ENCODE results near the gene C2CD4D. TPM values are rescaled to one million over a fixed set of nuclear protein-coding genes. Genes with fewer than 3 reads are reported as not detected.

C2CD4D gene
- total RNA-seq, 1 experiment from 2014 or later: 0.58 TPM

DNA sequence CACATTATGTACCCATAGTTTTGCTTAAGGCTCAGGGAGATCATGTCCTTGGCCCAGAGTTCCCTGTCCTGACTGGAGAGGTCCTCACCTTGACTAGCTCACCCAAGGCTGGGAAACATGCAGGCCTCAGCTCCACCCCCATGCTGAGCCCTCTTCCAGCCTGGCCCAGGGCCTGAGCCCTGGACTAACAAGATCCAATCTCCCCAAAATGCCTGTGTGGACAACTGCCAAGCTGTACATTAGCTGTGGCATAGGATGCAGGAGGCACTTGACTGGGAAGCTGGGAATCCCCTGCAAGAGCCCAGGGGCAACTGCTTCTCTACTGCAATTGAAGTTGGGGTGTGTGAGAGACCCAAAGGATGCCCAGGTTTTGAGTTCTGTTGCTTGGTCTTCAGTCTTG, 36.5 kb downstream of the C2CD4D start:
- CTCF ChIA-PET: no interaction called here
- BruUV-seq (replicated peaks): no TSS peak
- intact Hi-C loops (cut with micrococcal nuclease): no loop called here

DNA sequence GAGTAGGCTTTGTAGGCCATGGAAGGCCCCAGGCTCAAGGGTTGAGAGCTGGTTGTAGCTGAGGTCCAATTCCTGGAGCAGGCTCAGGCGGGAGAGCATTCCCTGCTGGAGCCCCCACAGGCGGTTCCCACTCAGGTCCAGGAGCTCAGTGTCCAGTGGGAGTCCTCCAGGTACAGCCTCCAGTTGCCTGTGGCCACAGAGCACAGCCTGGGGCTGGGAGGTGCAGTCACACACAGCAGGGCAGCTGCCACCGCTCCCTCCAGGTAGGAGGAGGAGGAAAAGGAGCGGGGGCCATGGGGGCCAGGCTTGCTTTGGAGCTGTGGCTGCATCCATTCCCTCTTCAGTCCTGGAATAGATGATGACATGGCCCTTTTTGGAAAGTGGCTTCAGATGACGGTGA, 37.2 kb downstream of the C2CD4D start:
- H3F3A ChIP-seq (ENCODE audit: low read length, unreplicated experiment): no peaks in the 10 kb centered on the region
- H3K4me2 ChIP-seq (ENCODE audit: low read length): no peak overlapping the region
- H3K9me2 ChIP-seq (replicated peaks; ENCODE audit: low read length): no peaks in the 10 kb centered on the region
- H3K4me1 ChIP-seq (ENCODE audit: insufficient read depth, low read length): no peaks in the 10 kb centered on the region
- no peak for ATAC-seq
- H3K36me3 ChIP-seq (ENCODE audit: low read depth, low read length): no peaks in the 10 kb centered on the region
- no peak for DNase-seq
- H3K9ac ChIP-seq (ENCODE audit: low read length): no peak overlapping the region
- intact Hi-C loops (cut with micrococcal nuclease): no loop called here
- no TSS peak for BruUV-seq (replicated peaks)
- H3K4me3 ChIP-seq (ENCODE audit: low read length): no peak overlapping the region
- no peak overlapping the region for H3K27ac ChIP-seq (ENCODE audit: low read length)
- ChIA-PET CTCF (no interaction called here), POLR2A (ENCODE audit: unreplicated experiment) (no interaction called here)
- H3K27me3 ChIP-seq (ENCODE audit: low read length): peaks cover 19% of the 10 kb centered on the region
- no peak overlapping the region for H2AFZ ChIP-seq (ENCODE audit: low read length)
- H4K20me1 ChIP-seq (ENCODE audit: low read length): no peaks in the 10 kb centered on the region
- H3K79me2 ChIP-seq (ENCODE audit: low read length): no peaks in the 10 kb centered on the region
- H3K9me3 ChIP-seq (ENCODE audit: low read length): no peaks in the 10 kb centered on the region
- TF ChIP-seq EZH2 (IDR thresholded peaks at IDR 0.05; ENCODE audit: low read length, unreplicated experiment): no peak
- no peak for TF ChIP-seq EZH2phosphoT487 (IDR thresholded peaks at IDR 0.05; ENCODE audit: borderline replicate concordance, low read length)
- TF ChIP-seq, protein P1, sequence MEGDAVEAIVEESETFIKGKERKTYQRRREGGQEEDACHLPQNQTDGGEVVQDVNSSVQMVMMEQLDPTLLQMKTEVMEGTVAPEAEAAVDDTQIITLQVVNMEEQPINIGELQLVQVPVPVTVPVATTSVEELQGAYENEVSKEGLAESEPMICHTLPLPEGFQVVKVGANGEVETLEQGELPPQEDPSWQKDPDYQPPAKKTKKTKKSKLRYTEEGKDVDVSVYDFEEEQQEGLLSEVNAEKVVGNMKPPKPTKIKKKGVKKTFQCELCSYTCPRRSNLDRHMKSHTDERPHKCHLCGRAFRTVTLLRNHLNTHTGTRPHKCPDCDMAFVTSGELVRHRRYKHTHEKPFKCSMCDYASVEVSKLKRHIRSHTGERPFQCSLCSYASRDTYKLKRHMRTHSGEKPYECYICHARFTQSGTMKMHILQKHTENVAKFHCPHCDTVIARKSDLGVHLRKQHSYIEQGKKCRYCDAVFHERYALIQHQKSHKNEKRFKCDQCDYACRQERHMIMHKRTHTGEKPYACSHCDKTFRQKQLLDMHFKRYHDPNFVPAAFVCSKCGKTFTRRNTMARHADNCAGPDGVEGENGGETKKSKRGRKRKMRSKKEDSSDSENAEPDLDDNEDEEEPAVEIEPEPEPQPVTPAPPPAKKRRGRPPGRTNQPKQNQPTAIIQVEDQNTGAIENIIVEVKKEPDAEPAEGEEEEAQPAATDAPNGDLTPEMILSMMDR (conservative IDR thresholded peaks at IDR 0.05; ENCODE audit: low read depth, low read length): no peak

More for the DNA sequence above, 36.5 kb downstream of the C2CD4D start:
- POLR2A ChIA-PET (ENCODE audit: unreplicated experiment): no interaction called here
- Histone ChIP-seq H3K27me3 (ENCODE audit: low read length) (peaks cover 19% of the 10 kb centered on the region), H3K27ac (ENCODE audit: low read length) (no peak overlapping the region), H3K36me3 (ENCODE audit: low read depth, low read length) (no peaks in the 10 kb centered on the region), H3K4me2 (ENCODE audit: low read length) (no peak overlapping the region), H4K20me1 (ENCODE audit: low read length) (no peaks in the 10 kb centered on the region), H3K4me1 (ENCODE audit: insufficient read depth, low read length) (no peaks in the 10 kb centered on the region), H3K9me2 (replicated peaks; ENCODE audit: low read length) (no peaks in the 10 kb centered on the region), H3K4me3 (ENCODE audit: low read length) (no peak overlapping the region), H3F3A (ENCODE audit: low read length, unreplicated experiment) (no peaks in the 10 kb centered on the region), H3K9me3 (ENCODE audit: low read length) (no peaks in the 10 kb centered on the region), H3K79me2 (ENCODE audit: low read length) (no peaks in the 10 kb centered on the region), H3K9ac (ENCODE audit: low read length) (no peak overlapping the region), H2AFZ (ENCODE audit: low read length) (no peak overlapping the region)
- no peak for TF ChIP-seq EZH2 (IDR thresholded peaks at IDR 0.05; ENCODE audit: low read length, unreplicated experiment)
- TF ChIP-seq, protein P1 (conservative IDR thresholded peaks at IDR 0.05; ENCODE audit: low read depth, low read length): no peak
- no peak for TF ChIP-seq EZH2phosphoT487 (IDR thresholded peaks at IDR 0.05; ENCODE audit: borderline replicate concordance, low read length)
- no peak for ATAC-seq
- DNase-seq: no peak

DNA sequence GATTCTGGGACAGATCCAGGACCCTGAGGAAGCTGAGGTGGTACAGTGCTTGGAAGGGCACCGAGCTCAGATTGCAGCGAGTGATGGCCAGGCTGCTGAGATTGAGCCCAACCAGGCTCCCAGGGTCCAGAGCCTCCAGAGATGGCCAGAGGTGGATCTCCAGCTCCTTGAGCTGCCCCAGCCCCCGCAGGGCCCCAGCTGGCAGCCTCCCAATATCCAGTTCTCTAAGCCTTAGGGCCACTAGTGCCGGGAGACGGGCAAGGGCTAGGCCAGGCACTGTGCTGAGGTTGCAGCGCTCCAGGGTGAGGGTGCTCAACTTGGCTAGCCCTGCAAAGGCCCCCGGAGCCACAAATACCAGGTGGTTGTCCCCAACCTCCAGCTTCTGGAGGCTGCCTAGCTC, 37.8 kb downstream of the C2CD4D start:
- BruUV-seq (replicated peaks): no TSS peak
- intact Hi-C loops (cut with micrococcal nuclease): no loop called here
- POLR2A ChIA-PET (ENCODE audit: unreplicated experiment): no interaction called here

More for the DNA sequence above, 37.8 kb downstream of the C2CD4D start:
- Histone ChIP-seq H3K79me2 (ENCODE audit: low read length) (no peaks in the 10 kb centered on the region), H3K4me3 (ENCODE audit: low read length) (no peak overlapping the region), H3K27me3 (ENCODE audit: low read length) (peaks cover 19% of the 10 kb centered on the region), H3K9me2 (replicated peaks; ENCODE audit: low read length) (no peaks in the 10 kb centered on the region), H3K36me3 (ENCODE audit: low read depth, low read length) (no peaks in the 10 kb centered on the region), H3K27ac (ENCODE audit: low read length) (no peak overlapping the region), H3K9ac (ENCODE audit: low read length) (no peak overlapping the region), H3K4me2 (ENCODE audit: low read length) (no peak overlapping the region), H2AFZ (ENCODE audit: low read length) (no peak overlapping the region), H3K4me1 (ENCODE audit: insufficient read depth, low read length) (no peaks in the 10 kb centered on the region), H3K9me3 (ENCODE audit: low read length) (no peaks in the 10 kb centered on the region), H4K20me1 (ENCODE audit: low read length) (no peaks in the 10 kb centered on the region), H3F3A (ENCODE audit: low read length, unreplicated experiment) (no peaks in the 10 kb centered on the region)
- CTCF ChIA-PET: no interaction called here
- TF ChIP-seq EZH2 (IDR thresholded peaks at IDR 0.05; ENCODE audit: low read length, unreplicated experiment): no peak
- no peak for TF ChIP-seq EZH2phosphoT487 (IDR thresholded peaks at IDR 0.05; ENCODE audit: borderline replicate concordance, low read length)
- TF ChIP-seq, protein P1 (conservative IDR thresholded peaks at IDR 0.05; ENCODE audit: low read depth, low read length): no peak
- no peak for DNase-seq
- no peak for ATAC-seq
